Measurements from ENCODE around the gene TNFAIP8. TPM values are rescaled to one million over a fixed set of nuclear protein-coding genes. Genes with fewer than 3 reads are reported as not detected.

The TNFAIP8 gene
- 18.8 TPM for total RNA-seq

DNA sequence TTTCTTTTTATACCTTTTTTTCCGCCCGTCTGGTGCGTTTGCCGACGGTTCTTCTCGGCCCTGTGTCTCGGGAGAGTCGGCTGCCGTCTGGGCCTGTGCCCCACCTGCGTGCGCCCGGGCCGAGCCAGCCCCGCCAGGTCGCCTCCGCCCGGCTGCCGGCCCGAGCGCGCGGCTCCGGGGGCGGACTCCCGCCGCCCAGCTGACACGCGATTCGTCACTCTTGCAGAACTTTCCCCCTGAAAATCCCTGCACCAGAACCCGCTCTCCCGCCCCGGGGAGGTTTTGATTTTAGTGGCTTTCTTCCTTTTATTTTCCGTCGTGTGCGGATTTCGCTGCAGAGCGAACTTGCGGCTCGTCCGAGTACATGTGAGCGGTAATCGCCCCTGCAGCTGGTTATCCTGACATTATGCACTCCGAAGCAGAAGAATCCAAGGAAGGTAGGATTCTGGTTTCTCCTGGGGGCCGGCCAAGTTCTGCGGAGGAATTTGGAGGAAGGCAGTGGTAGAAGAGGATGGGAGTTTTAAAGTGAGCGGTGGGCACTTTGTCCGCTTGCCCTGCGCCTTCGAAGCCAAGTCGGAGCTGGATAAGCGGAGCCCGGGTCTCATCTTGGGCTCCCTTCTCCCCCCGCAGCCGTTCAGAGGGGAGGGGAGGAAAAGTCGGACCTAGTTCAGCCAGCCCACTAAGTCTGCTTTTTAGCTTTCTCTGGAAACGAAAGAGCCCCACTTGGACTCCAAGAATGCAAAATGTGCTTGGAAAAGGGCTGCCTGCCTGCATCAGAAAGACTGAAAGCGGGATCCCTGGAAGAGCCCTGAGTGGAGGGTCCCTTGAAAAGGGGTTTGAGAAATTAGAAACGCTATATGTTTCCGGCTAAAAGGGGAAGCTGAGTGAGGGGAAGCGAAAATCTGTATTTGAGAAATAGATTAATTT lies at the start of gene TNFAIP8:
Gene TNFAIP8 (plus strand): TSS at position 335 of the 927 bp plus-strand sequence. CDS start 72 bp downstream, at position 407.
- peak within 1 kb of the TSS; percentile 44 to 68 (median 66) for H3K9ac ChIP-seq (ENCODE audit: low read depth in 1 of 3, low read length in 3 of 3)
- peaks cover 0 to 14% (median 11%) of the 10 kb centered on the region in 3 donors for H3K27me3 ChIP-seq (ENCODE audit: control insufficient read depth in 3 of 3, insufficient read depth in 3 of 3, low read length in 3 of 3)
- H3K9me3 ChIP-seq (ENCODE audit: control insufficient read depth in 3 of 3, low read length in 3 of 3), result no peaks in the 10 kb centered on the region
- no peaks in the 10 kb centered on the region for H3K36me3 ChIP-seq (ENCODE audit: control insufficient read depth in 3 of 3, insufficient read depth in 3 of 3, low read length in 3 of 3)
- H3K27ac ChIP-seq (ENCODE audit: low read depth, low read length), result peak within 1 kb of the TSS; percentile 38
- H3K4me1 ChIP-seq (ENCODE audit: control insufficient read depth in 3 of 3, insufficient read depth in 3 of 3, low read length in 3 of 3), result peaks cover 7 to 9% (median 8%) of the 10 kb centered on the region in 3 donors
- peak within 1 kb of the TSS; percentile 68 to 77 (median 71) for H3K4me3 ChIP-seq (ENCODE audit: low read length in 3 of 3)

DNA sequence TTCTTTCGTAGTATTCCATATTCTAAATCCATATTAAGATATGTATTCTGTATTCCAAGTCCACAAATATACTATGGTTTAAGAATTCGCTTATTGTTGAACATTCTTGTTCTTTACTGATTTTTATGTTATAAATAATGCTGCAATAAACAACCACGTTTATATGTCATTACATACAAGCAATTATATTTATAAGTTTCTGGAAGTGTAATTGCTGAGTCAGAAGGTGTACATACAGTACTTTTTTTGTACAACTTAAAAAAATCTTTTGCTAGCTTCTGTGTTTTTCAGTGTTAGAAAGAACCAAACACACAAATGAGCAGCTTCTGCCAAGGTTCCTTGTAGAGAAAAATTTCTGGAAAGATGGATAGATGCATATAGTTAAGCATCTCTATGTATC lies 48.6 kb upstream of the TNFAIP8 start:
- no peaks in the 10 kb centered on the region for H3K27me3 ChIP-seq (ENCODE audit: control insufficient read depth in 3 of 3, insufficient read depth in 3 of 3, low read length in 3 of 3)

DNA sequence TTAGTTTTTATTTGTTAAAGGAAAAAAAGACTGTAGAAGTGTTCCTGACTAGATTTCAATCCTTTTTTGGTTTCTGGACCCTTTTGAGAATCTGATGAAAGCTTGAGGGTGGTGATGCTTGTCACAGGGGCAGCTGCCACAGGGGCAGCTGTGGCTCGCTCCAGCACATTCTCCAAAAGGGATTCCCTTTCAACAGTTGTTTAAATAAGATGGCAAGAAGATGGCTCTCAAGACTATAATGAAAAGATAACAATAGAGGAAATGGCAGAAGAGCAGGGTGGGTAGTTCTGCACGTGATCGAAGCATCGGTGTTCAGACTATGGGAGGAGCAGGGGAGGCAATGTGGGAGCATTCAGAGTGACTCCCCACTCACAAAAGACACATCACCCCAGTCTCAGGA lies 46.5 kb upstream of the TNFAIP8 start:
- H3K9me3 ChIP-seq (ENCODE audit: control insufficient read depth in 3 of 3, low read length in 3 of 3), result no peaks in the 10 kb centered on the region
- H3K4me1 ChIP-seq (ENCODE audit: control insufficient read depth in 3 of 3, insufficient read depth in 3 of 3, low read length in 3 of 3), result no peaks in the 10 kb centered on the region
- no peaks in the 10 kb centered on the region for H3K27me3 ChIP-seq (ENCODE audit: control insufficient read depth in 3 of 3, insufficient read depth in 3 of 3, low read length in 3 of 3)
- no peak overlapping the region for H3K27ac ChIP-seq (ENCODE audit: low read depth, low read length)
- no peak overlapping the region for H3K4me3 ChIP-seq (ENCODE audit: low read length in 3 of 3)
- H3K9ac ChIP-seq (ENCODE audit: low read depth in 1 of 3, low read length in 3 of 3), result no peak overlapping the region
- H3K36me3 ChIP-seq (ENCODE audit: control insufficient read depth in 3 of 3, insufficient read depth in 3 of 3, low read length in 3 of 3), result no peaks in the 10 kb centered on the region

More for the DNA sequence above, 48.6 kb upstream of the TNFAIP8 start:
- no peaks in the 10 kb centered on the region for H3K36me3 ChIP-seq (ENCODE audit: control insufficient read depth in 3 of 3, insufficient read depth in 3 of 3, low read length in 3 of 3)
- H3K9ac ChIP-seq (ENCODE audit: low read depth in 1 of 3, low read length in 3 of 3), result no peak overlapping the region
- peaks cover 0 to 3% (median 0%) of the 10 kb centered on the region in 3 donors for H3K4me1 ChIP-seq (ENCODE audit: control insufficient read depth in 3 of 3, insufficient read depth in 3 of 3, low read length in 3 of 3)
- H3K27ac ChIP-seq (ENCODE audit: low read depth, low read length), result no peak overlapping the region
- no peaks in the 10 kb centered on the region for H3K9me3 ChIP-seq (ENCODE audit: control insufficient read depth in 3 of 3, low read length in 3 of 3)
- no peak overlapping the region for H3K4me3 ChIP-seq (ENCODE audit: low read length in 3 of 3)

DNA sequence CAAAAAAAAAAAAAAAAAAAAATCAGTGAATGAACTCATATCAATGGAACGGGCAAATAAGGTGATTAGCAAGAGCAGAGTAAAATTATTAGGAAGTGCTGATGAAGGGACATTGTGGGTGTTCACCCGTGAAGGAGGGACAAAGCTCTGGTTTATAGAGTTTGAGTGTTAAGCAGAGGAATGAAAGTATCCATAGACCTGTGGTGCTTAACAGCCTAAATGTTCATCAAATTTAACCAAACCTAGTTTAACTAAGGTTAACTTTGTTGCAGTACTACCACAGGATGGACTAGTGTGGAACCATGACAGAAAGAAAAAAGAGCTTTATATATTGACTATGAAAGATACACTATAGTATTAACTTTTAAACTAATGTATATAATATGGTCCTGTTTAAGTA lies 44.1 kb upstream of the TNFAIP8 start:
- Histone ChIP-seq H3K27ac (ENCODE audit: low read depth, low read length) (no peak overlapping the region), H3K36me3 (ENCODE audit: control insufficient read depth in 3 of 3, insufficient read depth in 3 of 3, low read length in 3 of 3) (no peaks in the 10 kb centered on the region), H3K4me1 (ENCODE audit: control insufficient read depth in 3 of 3, insufficient read depth in 3 of 3, low read length in 3 of 3) (peaks cover 0 to 3% (median 0%) of the 10 kb centered on the region in 3 donors), H3K4me3 (ENCODE audit: low read length in 3 of 3) (no peak overlapping the region), H3K9ac (ENCODE audit: low read depth in 1 of 3, low read length in 3 of 3) (no peak overlapping the region), H3K9me3 (ENCODE audit: control insufficient read depth in 3 of 3, low read length in 3 of 3) (no peaks in the 10 kb centered on the region), H3K27me3 (ENCODE audit: control insufficient read depth in 3 of 3, insufficient read depth in 3 of 3, low read length in 3 of 3) (no peaks in the 10 kb centered on the region)

DNA sequence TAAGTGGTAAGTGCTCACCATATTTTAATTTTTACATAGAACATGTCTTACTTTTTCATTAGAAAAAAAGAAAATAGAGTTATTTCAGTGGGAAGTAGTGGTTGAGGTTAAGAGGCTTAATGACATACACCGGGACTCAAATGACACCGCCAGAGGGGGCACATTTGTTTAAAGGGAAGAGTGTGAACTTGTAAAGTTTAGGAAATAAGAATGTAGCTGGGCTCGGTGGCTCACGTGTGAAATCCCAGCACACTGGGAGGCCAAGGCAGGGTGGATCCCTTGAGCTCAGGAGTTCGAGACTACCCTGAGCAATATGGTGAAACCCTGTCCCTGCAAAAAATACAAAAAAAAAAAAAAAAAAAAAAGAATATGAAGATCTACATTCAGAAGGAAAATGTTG lies 43.4 kb upstream of the TNFAIP8 start:
- H3K9ac ChIP-seq (ENCODE audit: low read depth in 1 of 3, low read length in 3 of 3), result no peak overlapping the region
- H3K27me3 ChIP-seq (ENCODE audit: control insufficient read depth in 3 of 3, insufficient read depth in 3 of 3, low read length in 3 of 3), result no peaks in the 10 kb centered on the region
- no peak overlapping the region for H3K4me3 ChIP-seq (ENCODE audit: low read length in 3 of 3)
- H3K4me1 ChIP-seq (ENCODE audit: control insufficient read depth in 3 of 3, insufficient read depth in 3 of 3, low read length in 3 of 3), result peaks cover 0 to 3% (median 0%) of the 10 kb centered on the region in 3 donors
- no peaks in the 10 kb centered on the region for H3K36me3 ChIP-seq (ENCODE audit: control insufficient read depth in 3 of 3, insufficient read depth in 3 of 3, low read length in 3 of 3)
- H3K27ac ChIP-seq (ENCODE audit: low read depth, low read length), result no peak overlapping the region
- H3K9me3 ChIP-seq (ENCODE audit: control insufficient read depth in 3 of 3, low read length in 3 of 3), result no peaks in the 10 kb centered on the region

DNA sequence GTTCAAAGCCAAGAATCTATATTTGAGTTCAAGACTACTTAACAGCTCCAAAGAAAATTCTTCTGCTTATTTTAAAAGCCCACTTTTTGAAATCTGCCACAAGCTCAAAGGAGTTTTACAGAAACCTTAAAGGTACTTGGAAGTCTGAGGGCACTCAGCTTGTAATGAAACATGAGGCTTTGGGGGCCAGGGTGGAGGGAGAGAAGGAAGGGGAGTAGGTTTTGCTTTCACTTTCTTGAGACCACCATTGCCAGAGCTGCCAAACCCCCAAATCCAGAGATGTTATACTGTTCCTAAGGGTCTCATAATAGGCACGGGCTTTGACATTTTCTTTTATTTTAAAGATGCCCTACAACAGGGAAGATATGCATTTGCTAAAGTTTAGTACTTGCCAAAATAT lies 42.6 kb upstream of the TNFAIP8 start:
- H3K36me3 ChIP-seq (ENCODE audit: control insufficient read depth in 3 of 3, insufficient read depth in 3 of 3, low read length in 3 of 3), result no peaks in the 10 kb centered on the region
- peaks cover 0 to 3% (median 0%) of the 10 kb centered on the region in 3 donors for H3K4me1 ChIP-seq (ENCODE audit: control insufficient read depth in 3 of 3, insufficient read depth in 3 of 3, low read length in 3 of 3)
- H3K27me3 ChIP-seq (ENCODE audit: control insufficient read depth in 3 of 3, insufficient read depth in 3 of 3, low read length in 3 of 3), result no peaks in the 10 kb centered on the region
- H3K9me3 ChIP-seq (ENCODE audit: control insufficient read depth in 3 of 3, low read length in 3 of 3), result no peaks in the 10 kb centered on the region
- no peak overlapping the region for H3K9ac ChIP-seq (ENCODE audit: low read depth in 1 of 3, low read length in 3 of 3)
- H3K27ac ChIP-seq (ENCODE audit: low read depth, low read length), result no peak overlapping the region
- no peak overlapping the region for H3K4me3 ChIP-seq (ENCODE audit: low read length in 3 of 3)

DNA sequence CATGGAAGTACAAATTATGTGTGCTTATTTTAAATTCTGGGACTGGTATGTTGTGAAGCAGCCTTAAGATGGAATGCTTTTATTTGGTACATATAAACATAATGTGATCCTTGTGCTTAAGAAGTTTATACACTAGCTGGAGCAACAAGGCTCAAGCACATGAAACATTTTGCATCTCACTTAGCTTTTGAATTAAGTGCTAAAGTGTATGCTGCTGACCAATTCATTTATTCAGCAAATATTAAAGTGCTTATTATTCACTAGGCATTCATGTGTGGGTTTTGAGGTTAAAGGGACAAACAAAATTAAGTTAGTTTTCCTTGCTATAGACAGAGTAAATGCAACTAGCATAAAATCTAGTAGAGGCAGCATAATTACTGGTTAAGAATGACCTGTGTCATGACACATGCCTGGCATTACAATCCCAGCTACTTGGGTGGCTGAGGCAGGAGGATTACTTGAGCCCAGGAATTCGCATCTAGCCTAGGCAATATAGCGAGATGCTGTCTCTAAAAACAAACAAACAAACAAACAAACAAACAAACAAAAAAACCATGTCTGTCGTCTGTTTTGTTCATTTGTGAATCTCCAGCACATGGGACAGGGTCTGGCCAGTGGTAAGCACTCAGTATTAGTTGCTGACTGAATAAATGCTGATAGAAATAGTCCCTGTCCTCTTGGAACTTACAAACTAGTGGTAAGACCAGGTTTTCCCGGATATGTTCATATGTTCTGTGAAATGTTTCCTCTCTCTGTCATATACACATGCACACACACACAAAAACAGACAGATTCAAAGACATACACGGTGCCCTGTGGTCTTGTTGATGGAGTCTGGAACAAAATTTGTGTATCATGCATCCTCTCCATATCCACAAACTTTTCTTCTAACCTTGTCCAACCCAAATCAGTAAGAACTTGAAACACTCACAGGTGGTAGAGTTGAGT lies 41.9 kb upstream of the TNFAIP8 start:
- Histone ChIP-seq H3K36me3 (ENCODE audit: control insufficient read depth in 3 of 3, insufficient read depth in 3 of 3, low read length in 3 of 3) (no peaks in the 10 kb centered on the region), H3K4me1 (ENCODE audit: control insufficient read depth in 3 of 3, insufficient read depth in 3 of 3, low read length in 3 of 3) (peaks cover 0 to 3% (median 0%) of the 10 kb centered on the region in 3 donors), H3K27me3 (ENCODE audit: control insufficient read depth in 3 of 3, insufficient read depth in 3 of 3, low read length in 3 of 3) (no peaks in the 10 kb centered on the region), H3K27ac (ENCODE audit: low read depth, low read length) (no peak overlapping the region), H3K9ac (ENCODE audit: low read depth in 1 of 3, low read length in 3 of 3) (no peak overlapping the region), H3K9me3 (ENCODE audit: control insufficient read depth in 3 of 3, low read length in 3 of 3) (no peaks in the 10 kb centered on the region), H3K4me3 (ENCODE audit: low read length in 3 of 3) (no peak overlapping the region)

DNA sequence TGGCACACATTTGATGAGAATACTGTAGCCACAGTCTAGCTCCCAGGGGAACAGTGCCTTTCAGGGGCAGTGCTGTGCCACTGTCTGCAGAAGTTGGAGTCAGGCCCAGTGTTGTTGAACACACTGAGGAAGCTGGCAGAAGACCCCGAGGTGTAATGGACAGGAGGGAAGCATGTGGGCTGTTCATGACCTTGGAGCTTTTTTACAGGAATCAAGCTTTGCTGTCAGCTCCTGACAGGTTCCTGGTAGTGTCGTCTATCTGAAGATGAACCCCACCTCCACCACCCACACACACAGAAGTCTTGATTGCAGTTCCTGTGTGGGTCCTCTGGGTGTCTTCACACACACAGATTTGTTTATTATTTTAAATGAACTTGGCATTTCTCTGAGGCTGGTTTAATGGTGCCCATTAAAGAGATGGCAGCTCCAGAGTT lies 40.3 kb upstream of the TNFAIP8 start:
- peaks cover 0 to 3% (median 0%) of the 10 kb centered on the region in 3 donors for H3K4me1 ChIP-seq (ENCODE audit: control insufficient read depth in 3 of 3, insufficient read depth in 3 of 3, low read length in 3 of 3)
- H3K9me3 ChIP-seq (ENCODE audit: control insufficient read depth in 3 of 3, low read length in 3 of 3), result no peaks in the 10 kb centered on the region
- H3K27ac ChIP-seq (ENCODE audit: low read depth, low read length), result no peak overlapping the region
- H3K4me3 ChIP-seq (ENCODE audit: low read length in 3 of 3), result no peak overlapping the region
- H3K9ac ChIP-seq (ENCODE audit: low read depth in 1 of 3, low read length in 3 of 3), result no peak overlapping the region
- no peaks in the 10 kb centered on the region for H3K36me3 ChIP-seq (ENCODE audit: control insufficient read depth in 3 of 3, insufficient read depth in 3 of 3, low read length in 3 of 3)
- H3K27me3 ChIP-seq (ENCODE audit: control insufficient read depth in 3 of 3, insufficient read depth in 3 of 3, low read length in 3 of 3), result no peaks in the 10 kb centered on the region

DNA sequence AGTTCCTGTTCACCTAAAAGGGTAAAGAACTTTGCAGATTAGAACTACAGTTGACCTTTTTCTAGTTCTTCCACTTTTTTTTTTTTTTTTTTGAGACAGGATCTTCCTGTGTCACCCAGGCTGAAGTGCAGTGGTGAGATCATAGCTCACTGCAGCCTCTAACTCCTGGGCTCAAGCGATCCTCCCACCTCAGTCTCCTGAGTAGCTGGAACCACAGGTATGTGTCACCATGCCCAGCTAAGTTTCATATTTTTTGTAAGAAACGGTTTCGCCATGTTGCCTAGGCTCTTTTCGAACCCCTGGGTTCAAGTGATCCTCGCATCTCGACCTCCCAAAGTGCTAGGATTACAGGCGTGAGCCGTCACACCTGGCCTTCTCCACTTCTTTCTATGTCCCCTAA lies 39.7 kb upstream of the TNFAIP8 start:
- no peak overlapping the region for H3K9ac ChIP-seq (ENCODE audit: low read depth in 1 of 3, low read length in 3 of 3)
- H3K27me3 ChIP-seq (ENCODE audit: control insufficient read depth in 3 of 3, insufficient read depth in 3 of 3, low read length in 3 of 3), result no peaks in the 10 kb centered on the region
- no peak overlapping the region for H3K27ac ChIP-seq (ENCODE audit: low read depth, low read length)
- no peak overlapping the region for H3K4me3 ChIP-seq (ENCODE audit: low read length in 3 of 3)
- no peaks in the 10 kb centered on the region for H3K36me3 ChIP-seq (ENCODE audit: control insufficient read depth in 3 of 3, insufficient read depth in 3 of 3, low read length in 3 of 3)
- H3K4me1 ChIP-seq (ENCODE audit: control insufficient read depth in 3 of 3, insufficient read depth in 3 of 3, low read length in 3 of 3), result peaks cover 0 to 3% (median 0%) of the 10 kb centered on the region in 3 donors
- H3K9me3 ChIP-seq (ENCODE audit: control insufficient read depth in 3 of 3, low read length in 3 of 3), result no peaks in the 10 kb centered on the region

Measured in skeletal muscle tissue (tissue), 4 donors.